ENCODE data around the gene UTS2B. TPM values are rescaled to one million over a fixed set of nuclear protein-coding genes. Genes with fewer than 3 reads are reported as not detected.

The UTS2B gene
- total and polyA plus RNA-seq, 2 of the 13 experiments (the other 11 are each of a cell fraction or from before 2014, with no cell fraction given): 0.03 to 0.46 TPM

DNA sequence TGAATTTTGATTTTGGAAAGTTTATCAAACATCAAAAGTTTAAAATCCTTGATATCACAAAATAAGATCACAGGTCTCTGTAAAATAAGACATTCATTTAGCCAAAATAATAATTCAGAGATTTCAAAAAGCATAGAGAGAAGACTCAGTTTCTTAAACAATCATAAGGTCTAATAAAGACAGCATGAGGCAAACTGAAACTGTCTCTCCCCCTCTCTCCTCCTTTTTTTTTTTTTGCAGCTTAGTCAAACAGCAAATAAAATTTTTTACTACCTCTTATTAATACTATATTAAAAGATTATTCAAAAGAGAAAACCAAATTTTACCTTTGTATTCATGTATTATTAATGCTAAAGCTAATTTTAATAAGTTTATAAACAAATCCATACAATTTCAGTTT, 73.9 kb downstream of the UTS2B start:
- ChIA-PET CTCF (ENCODE audit: low intra/inter-chr PET ratio, low total read pairs) (no interaction called here), POLR2A (no interaction called here)
- Histone ChIP-seq H3K27me3 (ENCODE audit: control insufficient read depth in 1 of 2, insufficient read depth in 2 of 2, low read length in 2 of 2) (no peaks in the 10 kb centered on the region; a peak in 2 of 5 replicates), H3K4me2 (ENCODE audit: low read depth, low read length) (no peak overlapping the region), H3K4me3 (replicated peaks in 1 of 3; ENCODE audit: insufficient read depth in 1 of 3, low read depth in 2 of 3, low read length in 3 of 3) (no peak overlapping the region), H3K36me3 (replicated peaks in 1 of 2; ENCODE audit: control insufficient read depth in 1 of 2, insufficient read depth in 2 of 2, low read length in 2 of 2) (no peaks in the 10 kb centered on the region), H3K9me3 (ENCODE audit: low read length) (no peaks in the 10 kb centered on the region), H3K9ac (ENCODE audit: insufficient read depth, low read depth, low read length) (no peak overlapping the region), H4K20me1 (ENCODE audit: insufficient read depth, low read length) (no peaks in the 10 kb centered on the region), H2AFZ (ENCODE audit: low read length) (no peak overlapping the region), H3K27ac (ENCODE audit: extremely low read length, insufficient read depth, low read length) (no peak overlapping the region), H3K4me1 (ENCODE audit: insufficient read depth, low read length) (no peaks in the 10 kb centered on the region), H3K79me2 (ENCODE audit: insufficient read depth, low read length) (no peaks in the 10 kb centered on the region)
- no TSS peak for BruUV-seq (replicated peaks)
- TF ChIP-seq ZBTB20 (CRISPR knock-in tag; IDR thresholded peaks at IDR 0.05; ENCODE audit: borderline replicate concordance, low read depth) (no peak), ZNF446 (CRISPR knock-in tag; IDR thresholded peaks at IDR 0.05) (no peak), RFXANK (CRISPR knock-in tag; IDR thresholded peaks at IDR 0.05) (no peak)
- ATAC-seq (no peak), FAIRE-seq (no peak), DNase-seq (ENCODE audit: low spot score) (no peak)
- in situ Hi-C loops (cut with HindIII; ENCODE audit: extremely low pct_ligation_motif_present, low pct_unique_long_range_greater_than_20kb): no loop called here
- intact Hi-C loops (cut with micrococcal nuclease; ENCODE audit: unreplicated experiment): no loop called here

DNA sequence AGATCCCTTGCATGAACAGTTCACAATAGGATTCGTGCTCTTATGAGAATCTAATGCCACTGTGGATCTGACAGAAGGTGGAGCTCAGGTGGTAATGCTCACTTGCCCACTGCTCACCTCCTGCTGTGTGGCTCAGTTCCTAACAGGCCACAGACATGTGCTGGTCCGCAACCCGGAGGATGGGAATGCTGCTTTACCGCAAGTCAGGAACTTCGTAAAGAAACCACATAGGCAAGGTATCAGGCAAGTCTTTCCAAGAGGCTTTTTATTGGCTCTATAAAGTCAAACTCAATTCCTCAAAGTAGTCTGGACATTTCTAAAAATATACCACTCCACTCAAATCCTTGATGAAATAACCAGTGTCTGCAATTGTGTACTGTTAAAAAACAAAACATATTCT, 75.2 kb downstream of the UTS2B start:
- Histone ChIP-seq H3K9me3 (ENCODE audit: low read length) (no peaks in the 10 kb centered on the region), H3K27ac (ENCODE audit: extremely low read length, insufficient read depth, low read length) (no peak overlapping the region), H3K4me2 (ENCODE audit: low read depth, low read length) (no peak overlapping the region), H2AFZ (ENCODE audit: low read length) (no peak overlapping the region), H4K20me1 (ENCODE audit: insufficient read depth, low read length) (no peaks in the 10 kb centered on the region), H3K36me3 (replicated peaks in 1 of 2; ENCODE audit: control insufficient read depth in 1 of 2, insufficient read depth in 2 of 2, low read length in 2 of 2) (no peaks in the 10 kb centered on the region), H3K4me1 (ENCODE audit: insufficient read depth, low read length) (no peaks in the 10 kb centered on the region), H3K4me3 (replicated peaks in 1 of 3; ENCODE audit: insufficient read depth in 1 of 3, low read depth in 2 of 3, low read length in 3 of 3) (no peak overlapping the region), H3K27me3 (ENCODE audit: control insufficient read depth in 1 of 2, insufficient read depth in 2 of 2, low read length in 2 of 2) (no peaks in the 10 kb centered on the region; a peak in 1 of 5 replicates), H3K9ac (ENCODE audit: insufficient read depth, low read depth, low read length) (no peak overlapping the region), H3K79me2 (ENCODE audit: insufficient read depth, low read length) (no peaks in the 10 kb centered on the region)
- intact Hi-C loops (cut with micrococcal nuclease; ENCODE audit: unreplicated experiment) (no loop called here), in situ Hi-C loops (cut with HindIII; ENCODE audit: extremely low pct_ligation_motif_present, low pct_unique_long_range_greater_than_20kb) (no loop called here)
- FAIRE-seq (no peak), ATAC-seq (no peak), DNase-seq (ENCODE audit: low spot score) (no peak)
- TF ChIP-seq, protein P1, sequence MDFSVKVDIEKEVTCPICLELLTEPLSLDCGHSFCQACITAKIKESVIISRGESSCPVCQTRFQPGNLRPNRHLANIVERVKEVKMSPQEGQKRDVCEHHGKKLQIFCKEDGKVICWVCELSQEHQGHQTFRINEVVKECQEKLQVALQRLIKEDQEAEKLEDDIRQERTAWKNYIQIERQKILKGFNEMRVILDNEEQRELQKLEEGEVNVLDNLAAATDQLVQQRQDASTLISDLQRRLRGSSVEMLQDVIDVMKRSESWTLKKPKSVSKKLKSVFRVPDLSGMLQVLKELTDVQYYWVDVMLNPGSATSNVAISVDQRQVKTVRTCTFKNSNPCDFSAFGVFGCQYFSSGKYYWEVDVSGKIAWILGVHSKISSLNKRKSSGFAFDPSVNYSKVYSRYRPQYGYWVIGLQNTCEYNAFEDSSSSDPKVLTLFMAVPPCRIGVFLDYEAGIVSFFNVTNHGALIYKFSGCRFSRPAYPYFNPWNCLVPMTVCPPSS (IDR thresholded peaks at IDR 0.05): no peak
- no peak for TF ChIP-seq SOX5 (CRISPR knock-in tag; IDR thresholded peaks at IDR 0.05; ENCODE audit: borderline replicate concordance)
- ChIA-PET POLR2A (no interaction called here), CTCF (ENCODE audit: low intra/inter-chr PET ratio, low total read pairs) (no interaction called here)
- BruUV-seq (replicated peaks): no TSS peak
- WGBS (ENCODE audit: low lambda C conversion rate): 44% methylated on average over 5 of the region's 5 CpGs
